Liver (tissue), 3 donors: ENCODE data around the gene ZDHHC11.
"Not testable (repeated sequence)": the region's sequence is repeated elsewhere in the genome, so short reads cannot be mapped to it uniquely, and the experiment has no call there.

Experiments
- FOXA1 ChIP-seq: IDR thresholded peaks from 2 replicates; pipeline ENCODE4 v1.6.1; 2016; ENCODE audit warnings: antibody characterized with exemption
- JUND ChIP-seq, 2 donors: IDR thresholded peaks; 2 replicates each; pipeline ENCODE4 v1.6.1; 2016; ENCODE audit warnings: antibody characterized with exemption in 2 of 2
- RAD21 ChIP-seq, 2 donors: IDR thresholded peaks; 2 replicates each; pipeline ENCODE4 v1.6.1; 2016; ENCODE audit warnings: antibody characterized with exemption in 2 of 2, mild to moderate bottlenecking in 2 of 2
- TAF1 ChIP-seq: conservative IDR thresholded peaks from 2 replicates; pipeline ENCODE4 v1.6.1; 2016; ENCODE audit warnings: antibody characterized with exemption, mild to moderate bottlenecking
- YY1 ChIP-seq: IDR thresholded peaks from 2 replicates; pipeline ENCODE4 v1.6.1; 2016; ENCODE audit warnings: antibody characterized with exemption, mild to moderate bottlenecking
- TF ChIP-seq, protein P1 (sequence below): fragments of 150-350 bp; IDR thresholded peaks from 2 replicates; pipeline ENCODE4 v1.5.1; 2017; ENCODE audit warnings: improper control_type of control experiment, low read depth, low read length; ENCODE audit not compliant: missing input control
- TF ChIP-seq, protein P2 (sequence below): IDR thresholded peaks from 2 replicates; pipeline ENCODE4 v1.6.1; 2016; ENCODE audit warnings: antibody characterized with exemption, mild to moderate bottlenecking
- TF ChIP-seq, protein P3 (sequence below): IDR thresholded peaks from 2 replicates; pipeline ENCODE4 v1.6.1; 2016; ENCODE audit warnings: antibody characterized with exemption
- TF ChIP-seq, protein P4 (sequence below): IDR thresholded peaks from 2 replicates; pipeline ENCODE4 v1.6.1; 2016; ENCODE audit warnings: antibody characterized with exemption
- donor health status: healthy.
- donor health status: healthy.

DNA sequence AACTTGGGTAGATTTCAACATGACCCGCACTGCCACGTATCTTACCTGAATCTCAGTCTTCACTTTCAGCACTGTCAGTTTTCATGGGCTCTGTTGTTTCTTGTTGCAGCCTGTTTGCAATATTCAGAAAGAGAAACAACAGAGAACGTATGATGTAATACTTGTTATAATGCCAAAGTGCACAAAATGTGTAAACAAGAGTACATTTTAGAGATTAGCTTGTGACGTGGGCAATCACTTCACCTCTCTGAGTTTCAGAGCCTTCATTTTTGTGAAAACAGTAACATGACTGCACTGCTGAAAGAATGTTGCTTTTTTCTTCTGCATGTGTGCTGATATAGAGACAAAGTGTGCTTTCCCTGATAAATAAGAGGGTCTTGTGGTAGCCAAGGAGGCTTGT, 49.7 kb downstream of the ZDHHC11 start:
- TF ChIP-seq, protein P1, sequence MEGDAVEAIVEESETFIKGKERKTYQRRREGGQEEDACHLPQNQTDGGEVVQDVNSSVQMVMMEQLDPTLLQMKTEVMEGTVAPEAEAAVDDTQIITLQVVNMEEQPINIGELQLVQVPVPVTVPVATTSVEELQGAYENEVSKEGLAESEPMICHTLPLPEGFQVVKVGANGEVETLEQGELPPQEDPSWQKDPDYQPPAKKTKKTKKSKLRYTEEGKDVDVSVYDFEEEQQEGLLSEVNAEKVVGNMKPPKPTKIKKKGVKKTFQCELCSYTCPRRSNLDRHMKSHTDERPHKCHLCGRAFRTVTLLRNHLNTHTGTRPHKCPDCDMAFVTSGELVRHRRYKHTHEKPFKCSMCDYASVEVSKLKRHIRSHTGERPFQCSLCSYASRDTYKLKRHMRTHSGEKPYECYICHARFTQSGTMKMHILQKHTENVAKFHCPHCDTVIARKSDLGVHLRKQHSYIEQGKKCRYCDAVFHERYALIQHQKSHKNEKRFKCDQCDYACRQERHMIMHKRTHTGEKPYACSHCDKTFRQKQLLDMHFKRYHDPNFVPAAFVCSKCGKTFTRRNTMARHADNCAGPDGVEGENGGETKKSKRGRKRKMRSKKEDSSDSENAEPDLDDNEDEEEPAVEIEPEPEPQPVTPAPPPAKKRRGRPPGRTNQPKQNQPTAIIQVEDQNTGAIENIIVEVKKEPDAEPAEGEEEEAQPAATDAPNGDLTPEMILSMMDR: not testable (repeated sequence)
- TF ChIP-seq, protein P2, sequence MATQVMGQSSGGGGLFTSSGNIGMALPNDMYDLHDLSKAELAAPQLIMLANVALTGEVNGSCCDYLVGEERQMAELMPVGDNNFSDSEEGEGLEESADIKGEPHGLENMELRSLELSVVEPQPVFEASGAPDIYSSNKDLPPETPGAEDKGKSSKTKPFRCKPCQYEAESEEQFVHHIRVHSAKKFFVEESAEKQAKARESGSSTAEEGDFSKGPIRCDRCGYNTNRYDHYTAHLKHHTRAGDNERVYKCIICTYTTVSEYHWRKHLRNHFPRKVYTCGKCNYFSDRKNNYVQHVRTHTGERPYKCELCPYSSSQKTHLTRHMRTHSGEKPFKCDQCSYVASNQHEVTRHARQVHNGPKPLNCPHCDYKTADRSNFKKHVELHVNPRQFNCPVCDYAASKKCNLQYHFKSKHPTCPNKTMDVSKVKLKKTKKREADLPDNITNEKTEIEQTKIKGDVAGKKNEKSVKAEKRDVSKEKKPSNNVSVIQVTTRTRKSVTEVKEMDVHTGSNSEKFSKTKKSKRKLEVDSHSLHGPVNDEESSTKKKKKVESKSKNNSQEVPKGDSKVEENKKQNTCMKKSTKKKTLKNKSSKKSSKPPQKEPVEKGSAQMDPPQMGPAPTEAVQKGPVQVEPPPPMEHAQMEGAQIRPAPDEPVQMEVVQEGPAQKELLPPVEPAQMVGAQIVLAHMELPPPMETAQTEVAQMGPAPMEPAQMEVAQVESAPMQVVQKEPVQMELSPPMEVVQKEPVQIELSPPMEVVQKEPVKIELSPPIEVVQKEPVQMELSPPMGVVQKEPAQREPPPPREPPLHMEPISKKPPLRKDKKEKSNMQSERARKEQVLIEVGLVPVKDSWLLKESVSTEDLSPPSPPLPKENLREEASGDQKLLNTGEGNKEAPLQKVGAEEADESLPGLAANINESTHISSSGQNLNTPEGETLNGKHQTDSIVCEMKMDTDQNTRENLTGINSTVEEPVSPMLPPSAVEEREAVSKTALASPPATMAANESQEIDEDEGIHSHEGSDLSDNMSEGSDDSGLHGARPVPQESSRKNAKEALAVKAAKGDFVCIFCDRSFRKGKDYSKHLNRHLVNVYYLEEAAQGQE: not testable (repeated sequence)
- not testable (repeated sequence) for TF ChIP-seq TAF1; FOXA1; RAD21 (IDR thresholded peaks at IDR 0.05); YY1
- TF ChIP-seq, protein P3, sequence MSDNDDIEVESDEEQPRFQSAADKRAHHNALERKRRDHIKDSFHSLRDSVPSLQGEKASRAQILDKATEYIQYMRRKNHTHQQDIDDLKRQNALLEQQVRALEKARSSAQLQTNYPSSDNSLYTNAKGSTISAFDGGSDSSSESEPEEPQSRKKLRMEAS: not testable (repeated sequence)
- TF ChIP-seq, protein P4, sequence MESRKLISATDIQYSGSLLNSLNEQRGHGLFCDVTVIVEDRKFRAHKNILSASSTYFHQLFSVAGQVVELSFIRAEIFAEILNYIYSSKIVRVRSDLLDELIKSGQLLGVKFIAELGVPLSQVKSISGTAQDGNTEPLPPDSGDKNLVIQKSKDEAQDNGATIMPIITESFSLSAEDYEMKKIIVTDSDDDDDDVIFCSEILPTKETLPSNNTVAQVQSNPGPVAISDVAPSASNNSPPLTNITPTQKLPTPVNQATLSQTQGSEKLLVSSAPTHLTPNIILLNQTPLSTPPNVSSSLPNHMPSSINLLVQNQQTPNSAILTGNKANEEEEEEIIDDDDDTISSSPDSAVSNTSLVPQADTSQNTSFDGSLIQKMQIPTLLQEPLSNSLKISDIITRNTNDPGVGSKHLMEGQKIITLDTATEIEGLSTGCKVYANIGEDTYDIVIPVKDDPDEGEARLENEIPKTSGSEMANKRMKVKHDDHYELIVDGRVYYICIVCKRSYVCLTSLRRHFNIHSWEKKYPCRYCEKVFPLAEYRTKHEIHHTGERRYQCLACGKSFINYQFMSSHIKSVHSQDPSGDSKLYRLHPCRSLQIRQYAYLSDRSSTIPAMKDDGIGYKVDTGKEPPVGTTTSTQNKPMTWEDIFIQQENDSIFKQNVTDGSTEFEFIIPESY: not testable (repeated sequence)
- TF ChIP-seq JUND (IDR thresholded peaks at IDR 0.05): peak; percentile 15 to 40
